GM12874 (cell line): ENCODE results near the gene DNM3.

Source experiments
- CTCF ChIP-seq: IDR thresholded peaks from 2 replicates; pipeline ENCODE4 v1.5.1; 2011; ENCODE audit warnings: low read depth, mild to moderate bottlenecking, control low read depth, low read length, moderate library complexity; ENCODE audit not compliant: insufficient read depth

The DNM3 gene

DNA sequence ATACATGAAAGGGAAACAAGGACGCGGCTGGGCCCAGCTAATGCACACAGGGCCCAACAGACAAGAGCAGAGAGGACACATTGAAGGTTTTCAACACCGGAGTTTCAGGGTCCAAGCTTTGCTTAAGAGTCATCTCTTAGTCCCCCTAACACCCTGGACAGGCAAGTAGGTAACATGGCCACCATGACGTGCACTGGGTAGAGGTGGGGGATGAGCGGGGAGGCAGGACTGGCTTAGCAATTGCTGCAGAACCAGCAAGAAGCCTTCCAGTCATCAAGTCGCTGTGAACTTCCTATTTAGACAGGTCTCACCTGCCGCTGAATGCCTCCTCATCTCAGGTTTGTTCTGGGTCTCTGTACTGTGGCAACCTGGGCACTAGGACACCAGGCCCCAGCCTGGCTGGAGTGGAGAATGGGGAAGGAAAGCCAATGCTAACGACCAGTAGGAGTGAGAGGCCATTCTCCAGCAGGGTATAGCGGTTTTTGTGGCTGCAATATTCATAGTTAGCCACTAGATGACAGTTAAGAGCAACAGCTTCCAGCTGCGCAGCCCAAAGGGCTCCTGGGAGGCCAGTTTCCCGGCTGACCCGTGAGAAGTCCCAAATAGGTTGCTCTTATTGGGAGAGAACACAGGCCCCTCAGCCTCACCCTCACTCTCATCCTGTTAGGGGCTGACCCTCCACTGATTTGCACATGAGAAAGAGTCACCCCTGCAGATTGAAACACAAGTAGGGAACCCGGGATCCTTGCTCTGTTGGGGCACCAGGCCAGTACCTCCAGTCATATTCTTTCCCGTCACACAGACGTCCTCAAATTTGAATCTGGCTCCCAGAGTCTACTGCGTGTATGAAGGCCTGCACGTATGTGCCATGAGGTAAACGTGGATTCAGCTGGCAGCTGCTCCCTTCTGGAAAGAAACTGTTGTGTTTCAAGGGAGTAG lies 608.6 kb downstream of the DNM3 start:
- peak; percentile 93 for TF ChIP-seq CTCF

GRCh38 chr1:172450524-172450885 lies 609.2 kb downstream of the DNM3 start:
- TF ChIP-seq CTCF, result no peak

DNA sequence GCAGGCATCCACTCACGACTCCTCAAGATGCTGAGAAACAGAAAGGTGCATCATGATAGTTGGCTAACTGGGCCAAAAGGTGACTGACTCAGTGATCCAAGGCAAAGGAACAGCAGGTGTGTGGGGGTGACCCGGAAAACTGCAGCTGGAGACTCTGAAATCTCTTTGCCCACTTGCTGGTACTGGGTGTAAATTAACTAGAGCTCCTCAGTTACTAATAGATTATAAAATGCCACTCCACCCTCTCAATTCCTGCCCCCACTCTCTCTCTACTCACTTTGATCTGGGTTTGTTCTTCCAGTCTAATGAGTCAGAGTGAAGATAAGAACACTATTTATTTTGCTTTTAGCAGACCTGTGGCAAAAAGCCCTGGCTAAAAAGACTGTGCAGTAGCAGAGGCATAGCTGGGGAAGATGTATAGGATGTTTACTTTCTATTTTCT lies 609.7 kb downstream of the DNM3 start:
- TF ChIP-seq CTCF, result no peak

GRCh38 chr1:172452536-172453152 lies 611.3 kb downstream of the DNM3 start:
- TF ChIP-seq CTCF, result no peak

- TF ChIP-seq CTCF, result no peak
Observed at GRCh38 chr1:172453153-172453545, 611.9 kb downstream of the DNM3 start.

DNA sequence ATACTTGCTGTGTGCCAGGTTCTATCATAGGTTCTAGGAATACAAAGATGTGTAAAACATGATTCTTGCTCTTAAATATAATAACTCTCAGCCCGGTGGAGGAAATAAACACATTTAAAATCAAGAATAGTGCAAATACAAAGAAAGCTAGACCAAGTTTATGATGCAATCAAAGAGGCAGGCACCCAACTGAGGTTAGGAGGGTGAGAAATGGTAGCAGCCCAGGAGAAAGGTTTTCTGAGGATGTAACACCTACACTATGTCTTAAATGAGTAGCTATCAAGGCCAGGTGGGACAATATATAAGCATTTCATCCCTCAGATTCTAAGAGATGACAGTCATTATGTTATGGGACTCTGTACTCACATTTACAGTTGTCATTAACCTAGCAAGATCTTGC lies 612.3 kb downstream of the DNM3 start:
- TF ChIP-seq CTCF, result no peak

- no peak for TF ChIP-seq CTCF
Observed at GRCh38 chr1:172455451-172455850, 614.2 kb downstream of the DNM3 start.
